ENCODE results near the gene KIAA0586. TPM values are rescaled to one million over a fixed set of nuclear protein-coding genes. Genes with fewer than 3 reads are reported as not detected.

Gene KIAA0586
- total and polyA plus RNA-seq, 10 of the 15 experiments (the other 5 are each of a cell fraction or from before 2014, with no cell fraction given) = 7.1 to 27.6 (median 19.1) TPM

GRCh38 chr14:58467575-58467974 is 40.1 kb downstream of the KIAA0586 start:
- no TSS peak for BruUV-seq (replicated peaks)
- ATAC-seq = no peak
- no peak overlapping the region for H3K9ac ChIP-seq (ENCODE audit: control insufficient read depth, insufficient read depth, low read length)
- no peak for DNase-seq (ENCODE audit: low read depth, low spot score)
- no peaks in the 10 kb centered on the region for H4K20me1 ChIP-seq (ENCODE audit: control insufficient read depth, insufficient read depth)
- TF ChIP-seq NBN (IDR thresholded peaks at IDR 0.05) (no peak), SPI1 (IDR thresholded peaks at IDR 0.05; ENCODE audit: borderline replicate concordance, insufficient read depth, low read depth, low read length) (no peak), MYC (IDR thresholded peaks at IDR 0.05; ENCODE audit: insufficient read depth, insufficient read length, insufficient replicate concordance, low read length, severe bottlenecking) (no peak), RB1 (IDR thresholded peaks at IDR 0.05; ENCODE audit: borderline replicate concordance) (no peak), PAX8 (IDR thresholded peaks at IDR 0.05) (no peak), ZBTB11 (CRISPR knock-in tag; IDR thresholded peaks at IDR 0.05) (no peak), CHD1 (IDR thresholded peaks at IDR 0.05; ENCODE audit: low read depth, low read length) (no peak), POLR2AphosphoS2 (IDR thresholded peaks at IDR 0.05; ENCODE audit: low read depth, low read length) (no peak), SRF (IDR thresholded peaks at IDR 0.05; ENCODE audit: low read depth in 2 of 2, low read length in 2 of 2) (no peak), ETV6 (conservative IDR thresholded peaks at IDR 0.05 in 1 of 2, IDR thresholded peaks at IDR 0.05 in 1 of 2; ENCODE audit: borderline replicate concordance in 1 of 2, low read depth in 1 of 2) (no peak), IKZF2 (IDR thresholded peaks at IDR 0.05) (no peak), IRF3 (IDR thresholded peaks at IDR 0.05) (no peak), SIN3A (IDR thresholded peaks at IDR 0.05; ENCODE audit: low read depth, low read length) (no peak), RBBP5 (conservative IDR thresholded peaks at IDR 0.05) (no peak), NFYA (IDR thresholded peaks at IDR 0.05; ENCODE audit: borderline replicate concordance, low read depth, low read length) (no peak)
- TF ChIP-seq, protein P1, sequence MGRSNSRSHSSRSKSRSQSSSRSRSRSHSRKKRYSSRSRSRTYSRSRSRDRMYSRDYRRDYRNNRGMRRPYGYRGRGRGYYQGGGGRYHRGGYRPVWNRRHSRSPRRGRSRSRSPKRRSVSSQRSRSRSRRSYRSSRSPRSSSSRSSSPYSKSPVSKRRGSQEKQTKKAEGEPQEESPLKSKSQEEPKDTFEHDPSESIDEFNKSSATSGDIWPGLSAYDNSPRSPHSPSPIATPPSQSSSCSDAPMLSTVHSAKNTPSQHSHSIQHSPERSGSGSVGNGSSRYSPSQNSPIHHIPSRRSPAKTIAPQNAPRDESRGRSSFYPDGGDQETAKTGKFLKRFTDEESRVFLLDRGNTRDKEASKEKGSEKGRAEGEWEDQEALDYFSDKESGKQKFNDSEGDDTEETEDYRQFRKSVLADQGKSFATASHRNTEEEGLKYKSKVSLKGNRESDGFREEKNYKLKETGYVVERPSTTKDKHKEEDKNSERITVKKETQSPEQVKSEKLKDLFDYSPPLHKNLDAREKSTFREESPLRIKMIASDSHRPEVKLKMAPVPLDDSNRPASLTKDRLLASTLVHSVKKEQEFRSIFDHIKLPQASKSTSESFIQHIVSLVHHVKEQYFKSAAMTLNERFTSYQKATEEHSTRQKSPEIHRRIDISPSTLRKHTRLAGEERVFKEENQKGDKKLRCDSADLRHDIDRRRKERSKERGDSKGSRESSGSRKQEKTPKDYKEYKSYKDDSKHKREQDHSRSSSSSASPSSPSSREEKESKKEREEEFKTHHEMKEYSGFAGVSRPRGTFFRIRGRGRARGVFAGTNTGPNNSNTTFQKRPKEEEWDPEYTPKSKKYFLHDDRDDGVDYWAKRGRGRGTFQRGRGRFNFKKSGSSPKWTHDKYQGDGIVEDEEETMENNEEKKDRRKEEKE (IDR thresholded peaks at IDR 0.05) = no peak
- H3K27me3 ChIP-seq (replicated peaks in 1 of 2; ENCODE audit: control insufficient read depth in 2 of 2, insufficient read depth in 2 of 2, low read length in 1 of 2) = no peaks in the 10 kb centered on the region
- POLR2A ChIA-PET = no interaction called here
- intact Hi-C loops (cut with micrococcal nuclease; ENCODE audit: unreplicated experiment) = no loop called here
- H3K9me3 ChIP-seq (replicated peaks; ENCODE audit: control insufficient read depth, insufficient read depth, low read length) = no peaks in the 10 kb centered on the region
- in situ Hi-C loops (cut with MboI) = no loop called here
- H3K79me2 ChIP-seq (ENCODE audit: control insufficient read depth, insufficient read depth, low read length) = no peaks in the 10 kb centered on the region
- no peak overlapping the region for H2AFZ ChIP-seq (ENCODE audit: control insufficient read depth, low read depth, low read length)
- WGBS (ENCODE audit: insufficient coverage, insufficient replicate concordance, low lambda C conversion rate, missing lambda C conversion rate) = 93% methylated on average over 2 of the region's 2 CpGs
- H3K4me3 ChIP-seq = no peak overlapping the region
- peaks cover 0 to 12% of the 10 kb centered on the region in 2 experiments; a peak in 3 of 4 replicates for H3K36me3 ChIP-seq (ENCODE audit: control insufficient read depth in 2 of 2, insufficient read depth in 2 of 2, low read length in 1 of 2)
- SMC1A ChIA-PET (ENCODE audit: uncharacterized antibody, unreplicated experiment) = interaction anchor here (1.7 kb wide), 1 partner anchor 9 kb away, joined by 5 read pairs; no protein-coding TSS in a partner anchor
- no peak overlapping the region for H3K4me2 ChIP-seq (ENCODE audit: control insufficient read depth, insufficient read depth)
- no peaks in the 10 kb centered on the region for H3K4me1 ChIP-seq (ENCODE audit: control insufficient read depth, insufficient read depth, low read length)
- FAIRE-seq = no peak
- no peak overlapping the region for H3K27ac ChIP-seq (ENCODE audit: control insufficient read depth, insufficient read depth)
- RAD21 ChIA-PET (ENCODE audit: unreplicated experiment) = no interaction called here
- CTCF ChIA-PET = interaction anchor here (1.2 kb wide), 1 partner anchor 18 kb away, joined by 3 read pairs; no protein-coding TSS in a partner anchor

All from GM12878 (cell line).